HL-60 (cell line): ENCODE data around the gene CYP4F2.
"Not testable (repeated sequence)": the region's sequence is repeated elsewhere in the genome, so short reads cannot be mapped to it uniquely, and the experiment has no call there.

Source experiments
- POLR2AphosphoS5 ChIP-seq: IDR thresholded peaks from 2 replicates; pipeline ENCODE4 v1.6.1; 2012; ENCODE audit warnings: low read depth
- REST ChIP-seq: IDR thresholded peaks from 2 replicates; pipeline ENCODE4 v1.6.1; 2012; ENCODE audit warnings: low read depth; ENCODE audit not compliant: insufficient replicate concordance
- TF ChIP-seq, protein P1 (sequence below): IDR thresholded peaks from one replicate; pipeline ENCODE4 v1.5.1; 2011; ENCODE audit warnings: low read length, control low read depth, inconsistent platforms; ENCODE audit not compliant: insufficient read depth

DNA sequence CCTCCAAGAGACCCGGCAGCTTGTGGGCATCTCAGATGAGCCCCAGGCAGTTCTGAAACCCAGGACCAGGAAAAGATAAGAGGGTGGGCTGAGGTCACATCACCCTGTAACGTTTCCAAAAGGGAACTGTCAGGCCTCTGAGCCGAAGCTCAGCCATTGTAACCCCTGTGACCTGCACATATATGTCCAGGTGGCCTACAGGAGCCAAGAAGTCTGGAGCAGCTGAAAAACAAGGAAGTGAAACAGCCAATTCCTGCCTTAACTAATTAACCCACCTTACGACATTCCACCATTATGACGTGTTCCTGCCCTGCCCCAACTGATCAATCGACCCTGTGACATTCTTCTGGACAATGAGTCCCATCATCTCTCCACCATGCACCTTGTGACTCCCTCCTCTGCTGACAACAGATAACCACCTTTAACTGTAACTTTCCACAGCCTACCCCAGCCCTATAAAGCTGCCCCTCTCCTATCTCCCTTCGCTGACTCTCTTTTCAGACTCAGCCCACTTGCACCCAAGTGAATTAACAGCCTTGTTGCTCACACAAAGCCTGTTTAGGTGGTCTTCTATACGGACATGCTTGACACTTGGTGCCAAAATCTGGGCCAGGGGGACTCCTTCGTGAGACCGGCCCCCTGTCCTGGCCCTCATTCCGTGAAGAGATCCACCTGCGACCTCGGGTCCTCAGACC lies 69.1 kb downstream of the CYP4F2 start:
- TF ChIP-seq, protein P1, sequence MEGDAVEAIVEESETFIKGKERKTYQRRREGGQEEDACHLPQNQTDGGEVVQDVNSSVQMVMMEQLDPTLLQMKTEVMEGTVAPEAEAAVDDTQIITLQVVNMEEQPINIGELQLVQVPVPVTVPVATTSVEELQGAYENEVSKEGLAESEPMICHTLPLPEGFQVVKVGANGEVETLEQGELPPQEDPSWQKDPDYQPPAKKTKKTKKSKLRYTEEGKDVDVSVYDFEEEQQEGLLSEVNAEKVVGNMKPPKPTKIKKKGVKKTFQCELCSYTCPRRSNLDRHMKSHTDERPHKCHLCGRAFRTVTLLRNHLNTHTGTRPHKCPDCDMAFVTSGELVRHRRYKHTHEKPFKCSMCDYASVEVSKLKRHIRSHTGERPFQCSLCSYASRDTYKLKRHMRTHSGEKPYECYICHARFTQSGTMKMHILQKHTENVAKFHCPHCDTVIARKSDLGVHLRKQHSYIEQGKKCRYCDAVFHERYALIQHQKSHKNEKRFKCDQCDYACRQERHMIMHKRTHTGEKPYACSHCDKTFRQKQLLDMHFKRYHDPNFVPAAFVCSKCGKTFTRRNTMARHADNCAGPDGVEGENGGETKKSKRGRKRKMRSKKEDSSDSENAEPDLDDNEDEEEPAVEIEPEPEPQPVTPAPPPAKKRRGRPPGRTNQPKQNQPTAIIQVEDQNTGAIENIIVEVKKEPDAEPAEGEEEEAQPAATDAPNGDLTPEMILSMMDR: not testable (repeated sequence)
- TF ChIP-seq REST, POLR2AphosphoS5: not testable (repeated sequence)
